HepG2 (cell line): ENCODE measurements around the gene UBE2H. TPM values are rescaled to one million over a fixed set of nuclear protein-coding genes. Genes with fewer than 3 reads are reported as not detected.

Experiments used
- ATAC-seq: fragments of 200-7000 bp; cut with Tn5 transposase; 3 replicates; pipeline ENCODE4 v1.9.1; 2020; ENCODE audit warnings: mild to moderate bottlenecking, moderate library complexity
- BruUV-seq: library from RNA; stranded (reverse); fragments of 400-500 nt; replicated peaks from 2 replicates; lab custom pipeline; 2021; lab: Mats Ljungman, UMichigan
- CTCF ChIA-PET: fragments of 300-600 bp; formaldehyde crosslinking; extraction: SDS; loops from one replicate; lab custom pipeline; 2021; ENCODE audit warnings: low total read pairs, inconsistent platforms, low intra/inter-chr PET ratio; lab: Yijun Ruan, JAX
- POLR2A ChIA-PET: fragments of 350-600 bp; sonication (Branson Sonifier 250); formaldehyde crosslinking; loops from one replicate; lab custom pipeline; 2020; ENCODE audit warnings: antibody characterized with exemption, inconsistent platforms; lab: Yijun Ruan, JAX
- DNase-seq: peaks from one replicate; pipeline ENCODE4 v3.0.0-alpha.2; 2015; ENCODE audit warnings: low spot score
- FAIRE-seq: peaks from 3 replicates; lab custom pipeline; 2011; peaks lifted over from hg19 to GRCh38; lab: Jason Lieb, UNC
- H2AFZ ChIP-seq: one replicate; pipeline ENCODE4 v1.6.1; 2011; ENCODE audit warnings: low read length, inconsistent platforms
- H3K27ac ChIP-seq: fragments of 300-600 bp; 3 replicates; pipeline ENCODE4 v1.8.0; 2011; ENCODE audit warnings: mixed run types, mild to moderate bottlenecking, mixed read lengths, low read length, inconsistent platforms; ENCODE audit not compliant: insufficient read depth; ENCODE audit errors: extremely low read length
- H3K27me3 ChIP-seq, 2 experiments: fragments of 200-600 bp in 1 of 2; 2 replicates in 1 of 2; 3 replicates in 1 of 2; pipeline versions ENCODE4 v1.6.0 to v1.8.0; 2011; ENCODE audit warnings: low read length in 2 of 2, mild to moderate bottlenecking in 2 of 2, moderate library complexity in 2 of 2, inconsistent platforms in 1 of 2; ENCODE audit not compliant: insufficient read depth in 2 of 2, control insufficient read depth in 1 of 2
- H3K36me3 ChIP-seq, 2 experiments: fragments of 200-600 bp in 1 of 2; replicated peaks in 1 of 2; 2 replicates in 1 of 2; 3 replicates in 1 of 2; pipeline versions ENCODE4 v1.5.1 to v1.8.0; 2011; ENCODE audit warnings: low read length in 2 of 2, inconsistent platforms in 1 of 2; ENCODE audit not compliant: insufficient read depth in 2 of 2, control insufficient read depth in 1 of 2
- H3K4me1 ChIP-seq: 2 replicates; pipeline ENCODE4 v1.5.1; 2012; ENCODE audit warnings: low read length, inconsistent platforms; ENCODE audit not compliant: insufficient read depth
- H3K4me2 ChIP-seq: 2 replicates; pipeline ENCODE4 v1.6.0; 2011; ENCODE audit warnings: low read depth, low read length, inconsistent platforms
- H3K4me3 ChIP-seq, 3 experiments: fragments of 200-600 bp in 1 of 3; sonication (generic), shearing (Covaris generic) in 1 of 3; replicated peaks in 1 of 3; 2 replicates each; pipeline ENCODE4 v1.5.1; 2011 to 2016; ENCODE audit warnings: low read length in 3 of 3, inconsistent platforms in 2 of 3, low read depth in 2 of 3, mild to moderate bottlenecking in 2 of 3, control low read depth in 1 of 3, mixed read lengths in 1 of 3; ENCODE audit not compliant: insufficient read depth in 1 of 3
- H3K79me2 ChIP-seq: one replicate; pipeline ENCODE4 v1.6.1; 2011; ENCODE audit warnings: low read length, inconsistent platforms; ENCODE audit not compliant: insufficient read depth
- H3K9ac ChIP-seq: 2 replicates; pipeline ENCODE4 v1.6.0; 2011; ENCODE audit warnings: mild to moderate bottlenecking, low read depth, low read length, inconsistent platforms; ENCODE audit not compliant: insufficient read depth
- H3K9me3 ChIP-seq: 2 replicates; pipeline ENCODE4 v1.5.1; 2012; ENCODE audit warnings: mild to moderate bottlenecking, low read length
- H4K20me1 ChIP-seq: 2 replicates; pipeline ENCODE4 v1.6.0; 2011; ENCODE audit warnings: inconsistent platforms, mild to moderate bottlenecking, low read length, moderate library complexity; ENCODE audit not compliant: insufficient read depth
- CBX5 ChIP-seq: sonication (generic); formaldehyde crosslinking; IDR thresholded peaks from 2 replicates; pipeline ENCODE4 v1.4.0; 2020; ENCODE audit warnings: missing genetic modification reagents, borderline replicate concordance
- DZIP1 ChIP-seq: sonication (generic); formaldehyde crosslinking; IDR thresholded peaks from 2 replicates; pipeline ENCODE4 v1.5.0; 2020; ENCODE audit warnings: mild to moderate bottlenecking, missing genetic modification reagents
- HINFP ChIP-seq: sonication (generic); formaldehyde crosslinking; IDR thresholded peaks from 2 replicates; pipeline ENCODE4 v1.4.0; 2020; ENCODE audit warnings: low read depth, mild to moderate bottlenecking, missing genetic modification reagents
- NFE2L2 ChIP-seq: fragments of 150-350 bp; IDR thresholded peaks from 2 replicates; pipeline ENCODE4 v1.6.1; 2014; ENCODE audit warnings: low read length
- SNAPC4 ChIP-seq: sonication (generic); formaldehyde crosslinking; IDR thresholded peaks from 2 replicates; pipeline ENCODE4 v1.4.0; 2020; ENCODE audit warnings: mild to moderate bottlenecking, missing genetic modification reagents
- XBP1 ChIP-seq: sonication (generic); formaldehyde crosslinking; IDR thresholded peaks from 2 replicates; pipeline ENCODE4 v1.5.0; 2020; ENCODE audit warnings: missing genetic modification reagents
- ZBTB38 ChIP-seq: sonication (generic); formaldehyde crosslinking; IDR thresholded peaks from 2 replicates; pipeline ENCODE4 v1.5.1; 2020; ENCODE audit warnings: mild to moderate bottlenecking, missing genetic modification reagents
- ZNF430 ChIP-seq: sonication (generic); formaldehyde crosslinking; IDR thresholded peaks from 2 replicates; pipeline ENCODE4 v1.9.0; 2021; ENCODE audit warnings: mild to moderate bottlenecking, missing genetic modification reagents
- ZNF574 ChIP-seq: sonication (generic); formaldehyde crosslinking; IDR thresholded peaks from 2 replicates; pipeline ENCODE4 v1.4.0; 2020; ENCODE audit warnings: missing genetic modification reagents
- ZNF709 ChIP-seq: sonication (generic); formaldehyde crosslinking; IDR thresholded peaks from 2 replicates; pipeline ENCODE4 v1.5.0; 2020; ENCODE audit warnings: mild to moderate bottlenecking, missing genetic modification reagents
- ZNF724P ChIP-seq: sonication (generic); formaldehyde crosslinking; IDR thresholded peaks from 2 replicates; pipeline ENCODE4 v1.8.0; 2022; ENCODE audit warnings: missing genetic modification reagents, borderline replicate concordance
- WGBS: methylation state at CpG from one replicate; pipeline ENCODE4 v1.1.6; 2017; ENCODE audit warnings: low lambda C conversion rate; 5-methylcytosine and 5-hydroxymethylcytosine counted together
- in situ Hi-C: cut with HindIII; loops from 2 replicates; pipeline ENCODE4 v1.10.0; 2017; ENCODE audit warnings: low pct_unique_long_range_greater_than_20kb; ENCODE audit not compliant: extremely low pct_ligation_motif_present
- intact Hi-C: fragments of 100-400 bp; cut with micrococcal nuclease; formaldehyde crosslinking; loops from one replicate; pipeline ENCODE4 v1.10.0; 2022; ENCODE audit not compliant: unreplicated experiment
- polyA plus RNA-seq, 8 experiments: library from polyadenylated mRNA; depleted of rRNA in 3 of 8; stranded (reverse) in 7 of 8; unstranded in 1 of 8; fragments of >200 nt; fragmentation: Illumina TruSeq in 4 of 8; extraction: Trizol in 4 of 8; gene quantifications; 2 replicates each; pipeline versions ENCODE4 v1.2.1 to v1.2.3, GENCODE V29; 2011 to 2016; ENCODE audit warnings: low read depth in 4 of 8, missing spikeins in 1 of 8, mixed read lengths in 1 of 8; ENCODE audit not compliant: insufficient read depth in 1 of 8
- total RNA-seq, 5 experiments: library from RNA; depleted of rRNA; stranded (reverse); fragments of >200 nt; fragmentation: Illumina TruSeq; extraction: Trizol; gene quantifications; 2 replicates each; pipeline ENCODE4 v1.2.3, GENCODE V29; 2016; ENCODE audit warnings: low read depth in 1 of 5

UBE2H gene
- total and polyA plus RNA-seq, 2 of the 13 experiments (the other 11 are each of a cell fraction or from before 2014, with no cell fraction given): 15.5 to 40.1 TPM

GRCh38 chr7:129883151-129883550, 69.6 kb downstream of the UBE2H start (continued):
- TF ChIP-seq HINFP (CRISPR knock-in tag) (no peak), ZBTB38 (CRISPR knock-in tag) (no peak), ZNF574 (CRISPR knock-in tag) (no peak), CBX5 (CRISPR knock-in tag) (no peak)

- no peak for DNase-seq
- no peak for TF ChIP-seq NFE2L2
- TF ChIP-seq SNAPC4 (CRISPR knock-in tag): no peak
- TF ChIP-seq ZNF724P (CRISPR knock-in tag): no peak
- TF ChIP-seq DZIP1 (CRISPR knock-in tag): no peak
- no peak for TF ChIP-seq XBP1 (CRISPR knock-in tag)
- TF ChIP-seq ZNF709 (CRISPR knock-in tag): no peak
- TF ChIP-seq ZNF430 (CRISPR knock-in tag): no peak
Observed at GRCh38 chr7:129882531-129882930, 70.2 kb downstream of the UBE2H start.

More at GRCh38 chr7:129882531-129882930, 70.2 kb downstream of the UBE2H start:
- Histone ChIP-seq H3K4me2 (no peak overlapping the region), H3K27me3 (no peaks in the 10 kb centered on the region), H3K36me3 (peaks cover 2 to 11% of the 10 kb centered on the region in 2 experiments; a peak in 3 of 5 replicates), H3K27ac (no peak overlapping the region), H3K9me3 (no peaks in the 10 kb centered on the region), H3K4me1 (peaks cover 9% of the 10 kb centered on the region), H3K4me3 (no peak overlapping the region), H4K20me1 (peaks cover 10% of the 10 kb centered on the region), H2AFZ (no peak overlapping the region), H3K79me2 (no peaks in the 10 kb centered on the region), H3K9ac (no peak overlapping the region)
- no peak for ATAC-seq
- in situ Hi-C loops: no loop called here
- ChIA-PET CTCF (no interaction called here), POLR2A (no interaction called here)
- FAIRE-seq: no peak
- WGBS: 95% methylated on average over 3 of the region's 3 CpGs
- no TSS peak for BruUV-seq
- intact Hi-C loops: no loop called here
